Upper lobe of left lung (tissue), 6 donors: ENCODE data around the gene MGAT1. TPM values are rescaled to one million over a fixed set of nuclear protein-coding genes. Genes with fewer than 3 reads are reported as not detected.

Experiments used
- ATAC-seq, 2 donors: fragments of 200-7000 bp; cut with Tn5 transposase; one replicate each; pipeline ENCODE4 v1.9.1; 2022; ENCODE audit warnings: mild to moderate bottlenecking in 2 of 2, moderate library complexity in 2 of 2; ENCODE audit not compliant: low FRiP score in 2 of 2
- DNase-seq, 2 donors: peaks; one replicate each; pipeline ENCODE4 v3.0.0-alpha.2; 2019 to 2020
- H3K27ac ChIP-seq, 4 donors: fragments of 200-600 bp; sonication (generic); one replicate each; pipeline ENCODE4 v1.5.1; 2016 to 2019
- H3K27me3 ChIP-seq, 4 donors: fragments of 200-600 bp; sonication (generic); one replicate each; pipeline ENCODE4 v1.5.1; 2017 to 2019
- H3K36me3 ChIP-seq, 4 donors: fragments of 200-600 bp; sonication (generic); one replicate each; pipeline ENCODE4 v1.5.1; 2016 to 2019
- H3K4me1 ChIP-seq, 4 donors: fragments of 200-600 bp; sonication (generic); one replicate each; pipeline ENCODE4 v1.5.1; 2018 to 2019
- H3K4me3 ChIP-seq, 4 donors: fragments of 200-600 bp; sonication (generic); one replicate each; pipeline ENCODE4 v1.5.1; 2017 to 2019; ENCODE audit warnings: mild to moderate bottlenecking in 2 of 4, moderate library complexity in 1 of 4
- H3K9me3 ChIP-seq, 4 donors: fragments of 200-600 bp; sonication (generic); one replicate each; pipeline ENCODE4 v1.5.1; 2018 to 2019
- CTCF ChIP-seq, 6 experiments: fragments of 450-650 bp in 4 of 6; fragments of 200-600 bp in 2 of 6; sonication (generic) in 2 of 6; IDR thresholded peaks; one replicate each; pipeline ENCODE4 v1.5.1; 2016 to 2019; ENCODE audit warnings: antibody characterized with exemption in 6 of 6
- EP300 ChIP-seq, 4 donors: sonication (generic); formaldehyde crosslinking; IDR thresholded peaks; one replicate each; pipeline ENCODE4 v1.5.1; 2017; ENCODE audit warnings: antibody characterized with exemption in 4 of 4, control low read depth in 2 of 4
- POLR2A ChIP-seq, 4 donors: fragments of 450-650 bp; IDR thresholded peaks; one replicate each; pipeline ENCODE4 v1.5.1; 2016 to 2017; ENCODE audit warnings: antibody characterized with exemption in 4 of 4, mild to moderate bottlenecking in 2 of 4
- POLR2AphosphoS5 ChIP-seq, 2 donors: sonication (generic); formaldehyde crosslinking; IDR thresholded peaks; one replicate each; pipeline ENCODE4 v1.5.1; 2017; ENCODE audit warnings: antibody characterized with exemption in 2 of 2
- WGBS, 2 donors: methylation state at CpG; one replicate each; pipeline ENCODE4 v1.1.5; 2017 to 2018; 5-methylcytosine and 5-hydroxymethylcytosine counted together
- total RNA-seq, 6 donors: library from RNA; depleted of rRNA in 4 of 6; stranded (reverse); fragments of >200 nt in 4 of 6; gene quantifications; one replicate each; pipeline versions ENCODE4 v1.1.0 to v1.2.1, GENCODE V29; 2016 to 2021
- donor health status: DM: no; HTN: no; CAD: no; lungs with moderate emphysema.
- donor health status: DM: no; HTN: yes; CAD: no; lungs with severe emphysema.

Gene MGAT1
- total RNA-seq, 6 donors from 2014 or later, result 148 to 392 (median 277) TPM

GRCh38 chr5:180786531-180787398, 15.8 kb downstream of the MGAT1 start:
- 34 to 44% methylated on average over 21 of the region's 21 CpGs for WGBS, 2 donors
- ATAC-seq, result no peak
- peak in 1 of 2 donors; percentile 58 for DNase-seq

GRCh38 chr5:180785794-180786221, 16.8 kb downstream of the MGAT1 start:
- Histone ChIP-seq H3K36me3 (peaks cover 7 to 37% (median 22%) of the 10 kb centered on the region in 4 donors), H3K4me3 (no peak overlapping the region), H3K27me3 (no peaks in the 10 kb centered on the region), H3K4me1 (peaks cover 34 to 47% (median 36%) of the 10 kb centered on the region in 4 donors), H3K27ac (peak overlapping the region; percentile 62 to 74 (median 73)), H3K9me3 (no peaks in the 10 kb centered on the region)
- DNase-seq (no peak), ATAC-seq (peak; percentile 43 to 58)
- 19 to 27% methylated on average over 4 to 5 of the region's 5 CpGs for WGBS, 2 donors
- TF ChIP-seq CTCF (IDR thresholded peaks at IDR 0.05) (no peak), EP300 (IDR thresholded peaks at IDR 0.05) (no peak), POLR2A (IDR thresholded peaks at IDR 0.05) (no peak), POLR2AphosphoS5 (IDR thresholded peaks at IDR 0.05) (no peak)

More at GRCh38 chr5:180786531-180787398, 15.8 kb downstream of the MGAT1 start:
- TF ChIP-seq POLR2AphosphoS5 (IDR thresholded peaks at IDR 0.05), result no peak
- no peak for TF ChIP-seq EP300 (IDR thresholded peaks at IDR 0.05)
- no peak for TF ChIP-seq CTCF (IDR thresholded peaks at IDR 0.05)
- TF ChIP-seq POLR2A (IDR thresholded peaks at IDR 0.05), result no peak
- Histone ChIP-seq H3K9me3 (no peaks in the 10 kb centered on the region), H3K36me3 (peaks cover 16 to 43% (median 32%) of the 10 kb centered on the region in 4 donors), H3K4me3 (no peak overlapping the region), H3K27ac (peak overlapping the region; percentile 62 to 74 (median 73)), H3K4me1 (peaks cover 34 to 47% (median 39%) of the 10 kb centered on the region in 4 donors), H3K27me3 (no peaks in the 10 kb centered on the region)

GRCh38 chr5:180785121-180785781, 17.4 kb downstream of the MGAT1 start:
- Histone ChIP-seq H3K4me1 (peaks cover 34 to 47% (median 35%) of the 10 kb centered on the region in 4 donors), H3K27ac (peak overlapping the region; percentile 62 to 74 (median 73)), H3K9me3 (no peaks in the 10 kb centered on the region), H3K36me3 (peaks cover 7 to 35% (median 18%) of the 10 kb centered on the region in 4 donors), H3K4me3 (no peak overlapping the region), H3K27me3 (no peaks in the 10 kb centered on the region)
- WGBS, 2 donors, result 54 to 71% methylated on average over 14 to 15 of the region's 15 CpGs
- DNase-seq (peak in 1 of 2 donors; percentile 62), ATAC-seq (peak; percentile 38 to 65)
- TF ChIP-seq EP300 (IDR thresholded peaks at IDR 0.05) (no peak), POLR2AphosphoS5 (IDR thresholded peaks at IDR 0.05) (no peak), POLR2A (IDR thresholded peaks at IDR 0.05) (no peak), CTCF (IDR thresholded peaks at IDR 0.05) (no peak)

- TF ChIP-seq POLR2AphosphoS5 (IDR thresholded peaks at IDR 0.05) (no peak), CTCF (IDR thresholded peaks at IDR 0.05) (peak; percentile 43 to 69 (median 59))
- Histone ChIP-seq H3K27ac (peak overlapping the region; percentile 62 to 74 (median 73)), H3K36me3 (peaks cover 2 to 29% (median 12%) of the 10 kb centered on the region in 4 donors), H3K9me3 (no peaks in the 10 kb centered on the region), H3K4me3 (no peak overlapping the region), H3K4me1 (peaks cover 34 to 45% (median 35%) of the 10 kb centered on the region in 4 donors), H3K27me3 (no peaks in the 10 kb centered on the region)
- WGBS, 2 donors, result 37% methylated on average over 13 of the region's 13 CpGs
- ATAC-seq, result peak; percentile 72 to 85
- DNase-seq, result peak in 1 of 2 donors; percentile 84
Measured at GRCh38 chr5:180784497-180785097, 18.0 kb downstream of the MGAT1 start.
